ENCODE data around the gene PRKCA. TPM values are rescaled to one million over a fixed set of nuclear protein-coding genes. Genes with fewer than 3 reads are reported as not detected.

PRKCA gene
- total and polyA plus RNA-seq, 9 of the 15 experiments (the other 6 are each of a cell fraction or from before 2014, with no cell fraction given) = 3.2 to 33.0 (median 17.8) TPM

DNA sequence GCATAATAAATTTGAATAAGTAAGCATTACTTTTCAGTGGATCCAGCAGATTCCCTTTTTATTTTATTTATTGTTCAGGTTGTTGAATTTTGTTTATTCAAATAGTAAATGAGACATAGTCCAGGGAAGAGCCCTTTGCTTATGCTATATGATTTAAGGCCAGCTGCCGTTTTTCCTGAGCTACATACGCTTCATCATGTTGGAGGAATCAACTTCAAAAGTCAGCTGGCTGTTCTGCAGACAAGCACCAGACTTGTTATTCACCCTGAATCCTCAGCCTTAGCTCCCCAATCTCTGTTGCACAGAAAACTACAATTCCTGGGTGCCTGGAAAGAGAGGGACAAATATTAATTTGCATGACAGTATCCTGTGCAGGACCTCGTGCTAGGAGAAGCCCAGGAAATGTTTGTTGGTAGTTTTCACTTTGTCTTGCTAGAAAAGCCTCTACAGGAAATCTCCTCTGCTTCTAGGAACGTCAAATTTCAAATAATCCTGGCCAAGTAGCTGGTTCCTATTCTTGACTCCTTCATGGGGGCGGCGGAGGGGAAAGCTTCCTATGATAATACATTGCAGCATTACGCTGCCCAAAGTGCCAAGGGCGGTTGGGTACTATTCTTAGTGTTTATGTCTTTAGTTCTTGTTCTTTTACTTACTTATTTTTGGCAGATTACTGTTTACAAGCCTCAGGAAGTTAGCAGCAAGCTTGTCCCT, 101.6 kb downstream of the PRKCA start:
- in situ Hi-C loops (cut with MboI) = no loop called here
- Histone ChIP-seq H3K4me1 (replicated peaks in 1 of 2; ENCODE audit: control insufficient read depth in 2 of 2, insufficient read depth in 2 of 2, low read length in 2 of 2) (peaks cover 2 to 18% of the 10 kb centered on the region in 2 experiments; a peak in 3 of 5 replicates), H3K79me2 (ENCODE audit: control insufficient read depth, insufficient read depth, low read length) (peaks cover 17% of the 10 kb centered on the region)

More for the DNA sequence above, 101.6 kb downstream of the PRKCA start:
- FAIRE-seq (no peak), ATAC-seq (no peak), DNase-seq (ENCODE audit: extremely low read depth in 1 of 4, low spot score in 3 of 4) (no peak)
- no peak overlapping the region for H3K4me2 ChIP-seq (ENCODE audit: insufficient read depth, low read length)
- intact Hi-C loops (cut with micrococcal nuclease) = loop anchor here (10.0 kb wide), 1 partner anchor 99 kb away; the partner anchor contains the start of gene PRKCA
- no peak overlapping the region for H3K4me3 ChIP-seq
- ChIA-PET POLR2A (interaction anchor here (0.7 to 1.4 kb wide), 4 partner anchors 8 to 34 kb away, joined by 3 to 4 read pairs (median 3); no protein-coding TSS in a partner anchor), CTCF (ENCODE audit: low intra/inter-chr PET ratio) (no interaction called here)
- H3K9me3 ChIP-seq (replicated peaks; ENCODE audit: control insufficient read depth, insufficient read depth, low read depth, low read length) = no peaks in the 10 kb centered on the region
- BruUV-seq (replicated peaks) = no TSS peak
- H3K27me3 ChIP-seq (ENCODE audit: control insufficient read depth in 2 of 2, insufficient read depth in 2 of 2, low read length in 2 of 2) = no peaks in the 10 kb centered on the region
- peaks cover 25% of the 10 kb centered on the region; the same call in 1 of the 2 replicates for H4K20me1 ChIP-seq (replicated peaks; ENCODE audit: control insufficient read depth, insufficient read depth, low read length)
- no peak for TF ChIP-seq ZNF311 (CRISPR knock-in tag; IDR thresholded peaks at IDR 0.05)
- TF ChIP-seq CREB3L1 (IDR thresholded peaks at IDR 0.05; ENCODE audit: borderline replicate concordance, low read depth) = no peak
- no peak for TF ChIP-seq TBP (optimal IDR thresholded peaks at IDR 0.05; ENCODE audit: low read depth, low read length)
- TF ChIP-seq SMAD3 (CRISPR knock-in tag; conservative IDR thresholded peaks at IDR 0.05) = no peak
- no peak for TF ChIP-seq CXXC5 (CRISPR knock-in tag; IDR thresholded peaks at IDR 0.05)
- H3K36me3 ChIP-seq (ENCODE audit: control insufficient read depth, insufficient read depth, low read length) = no peaks in the 10 kb centered on the region
- no peaks in the 10 kb centered on the region for H3K9me1 ChIP-seq (ENCODE audit: control insufficient read depth, insufficient read depth, low read length)
- WGBS (ENCODE audit: insufficient coverage, low coverage, missing lambda C conversion rate) = 68% methylated on average over 8 of the region's 8 CpGs
- H3K9ac ChIP-seq (ENCODE audit: insufficient read depth in 1 of 2, low read depth in 2 of 2, low read length in 2 of 2) = no peak overlapping the region
- H3K27ac ChIP-seq (ENCODE audit: extremely low read depth, low read depth, low read length) = no peak overlapping the region
- H2AFZ ChIP-seq (ENCODE audit: low read depth, low read length) = no peak overlapping the region

Data from K562 (cell line).